Liver (tissue), 9 donors: ENCODE data around the gene NOD1. TPM values are rescaled to one million over a fixed set of nuclear protein-coding genes. Genes with fewer than 3 reads are reported as not detected.

Source experiments
- DNase-seq: peaks from one replicate; pipeline ENCODE4 v3.0.0-alpha.2; 2017; ENCODE audit warnings: low spot score
- H3K27ac ChIP-seq, 2 donors: one replicate each; pipeline ENCODE4 v1.7.0; 2013; ENCODE audit warnings: inconsistent platforms in 2 of 2, low read length in 2 of 2, control low read depth in 1 of 2, low read depth in 1 of 2, mild to moderate bottlenecking in 1 of 2
- H3K27me3 ChIP-seq, 4 donors: one replicate each; pipeline versions ENCODE4 v1.6.1 to v1.7.0; 2013; ENCODE audit warnings: low read length in 3 of 4, inconsistent platforms in 1 of 4, mild to moderate bottlenecking in 1 of 4, moderate library complexity in 1 of 4; ENCODE audit not compliant: control insufficient read depth in 4 of 4, insufficient read depth in 4 of 4
- H3K36me3 ChIP-seq, 4 donors: one replicate each; pipeline versions ENCODE4 v1.6.1 to v1.7.0; 2013; ENCODE audit warnings: low read length in 3 of 4, mild to moderate bottlenecking in 3 of 4, low read depth in 1 of 4, moderate library complexity in 1 of 4; ENCODE audit not compliant: control insufficient read depth in 4 of 4, insufficient read depth in 3 of 4
- H3K4me1 ChIP-seq, 4 donors: one replicate each; pipeline versions ENCODE4 v1.6.1 to v1.7.0; 2013; ENCODE audit warnings: low read length in 3 of 4, mild to moderate bottlenecking in 3 of 4, moderate library complexity in 1 of 4; ENCODE audit not compliant: control insufficient read depth in 4 of 4, insufficient read depth in 4 of 4
- H3K4me3 ChIP-seq, 3 donors: one replicate each; pipeline versions ENCODE4 v1.6.1 to v1.7.0; 2013; ENCODE audit warnings: low read length in 3 of 3, control low read depth in 1 of 3, low read depth in 1 of 3, mild to moderate bottlenecking in 1 of 3
- H3K9ac ChIP-seq, 2 donors: one replicate each; pipeline ENCODE4 v1.7.0; 2013; ENCODE audit warnings: low read length in 2 of 2, mild to moderate bottlenecking in 2 of 2, moderate library complexity in 2 of 2, control low read depth in 1 of 2, low read depth in 1 of 2
- H3K9me3 ChIP-seq, 4 donors: one replicate each; pipeline versions ENCODE4 v1.6.1 to v1.7.0; 2013; ENCODE audit warnings: low read length in 3 of 4; ENCODE audit not compliant: control insufficient read depth in 4 of 4
- ATF3 ChIP-seq: IDR thresholded peaks from 2 replicates; pipeline ENCODE4 v1.6.1; 2016; ENCODE audit warnings: antibody characterized with exemption
- CTCF ChIP-seq: fragments of 150-350 bp; IDR thresholded peaks from 2 replicates; pipeline ENCODE4 v1.5.1; 2017; ENCODE audit warnings: improper control_type of control experiment, low read depth, low read length; ENCODE audit not compliant: missing input control
- EGR1 ChIP-seq, 2 donors: IDR thresholded peaks; 2 replicates each; pipeline ENCODE4 v1.6.1; 2016 to 2018; ENCODE audit warnings: antibody characterized with exemption in 2 of 2, low read depth in 2 of 2
- FOXA1 ChIP-seq: IDR thresholded peaks from 2 replicates; pipeline ENCODE4 v1.6.1; 2016; ENCODE audit warnings: antibody characterized with exemption
- FOXA2 ChIP-seq: IDR thresholded peaks from 2 replicates; pipeline ENCODE4 v1.6.1; 2016; ENCODE audit warnings: antibody characterized with exemption
- GABPA ChIP-seq, 2 donors: IDR thresholded peaks in 1 of 2; conservative IDR thresholded peaks in 1 of 2; 2 replicates each; pipeline ENCODE4 v1.6.1; 2016; ENCODE audit warnings: antibody characterized with exemption in 2 of 2, mild to moderate bottlenecking in 1 of 2, moderate library complexity in 1 of 2
- HNF4A ChIP-seq, 2 donors: conservative IDR thresholded peaks; 2 replicates each; pipeline ENCODE4 v1.6.1; 2016; ENCODE audit warnings: antibody characterized with exemption in 2 of 2, mild to moderate bottlenecking in 2 of 2
- HNF4G ChIP-seq: IDR thresholded peaks from 2 replicates; pipeline ENCODE4 v1.6.1; 2016; ENCODE audit warnings: antibody characterized with exemption
- JUND ChIP-seq, 2 donors: IDR thresholded peaks; 2 replicates each; pipeline ENCODE4 v1.6.1; 2016; ENCODE audit warnings: antibody characterized with exemption in 2 of 2
- MAX ChIP-seq: IDR thresholded peaks from 2 replicates; pipeline ENCODE4 v1.6.1; 2016; ENCODE audit warnings: antibody characterized with exemption
- NR2F2 ChIP-seq: IDR thresholded peaks from 2 replicates; pipeline ENCODE4 v1.6.1; 2016; ENCODE audit warnings: antibody characterized with exemption
- RAD21 ChIP-seq, 2 donors: IDR thresholded peaks; 2 replicates each; pipeline ENCODE4 v1.6.1; 2016; ENCODE audit warnings: antibody characterized with exemption in 2 of 2, mild to moderate bottlenecking in 2 of 2
- REST ChIP-seq: IDR thresholded peaks from 2 replicates; pipeline ENCODE4 v1.6.1; 2016; ENCODE audit warnings: antibody characterized with exemption, mild to moderate bottlenecking
- RXRA ChIP-seq, 2 donors: IDR thresholded peaks; 2 replicates each; pipeline ENCODE4 v1.6.1; 2017 to 2018; ENCODE audit warnings: antibody characterized with exemption in 2 of 2, mild to moderate bottlenecking in 1 of 2
- SP1 ChIP-seq: IDR thresholded peaks from 2 replicates; pipeline ENCODE4 v1.6.1; 2018; ENCODE audit warnings: antibody characterized with exemption, mild to moderate bottlenecking
- TAF1 ChIP-seq: conservative IDR thresholded peaks from 2 replicates; pipeline ENCODE4 v1.6.1; 2016; ENCODE audit warnings: antibody characterized with exemption, mild to moderate bottlenecking
- YY1 ChIP-seq: IDR thresholded peaks from 2 replicates; pipeline ENCODE4 v1.6.1; 2016; ENCODE audit warnings: antibody characterized with exemption, mild to moderate bottlenecking
- ZBTB33 ChIP-seq: IDR thresholded peaks from 2 replicates; pipeline ENCODE4 v1.6.1; 2016; ENCODE audit warnings: antibody characterized with exemption
- WGBS: extraction: QIAGEN DNeasy Blood & Tissue Kit; methylation state at CpG from one replicate; pipeline ENCODE4 v1.1.7; 2013; 5-methylcytosine and 5-hydroxymethylcytosine counted together
- polyA plus RNA-seq, 2 donors: library from polyadenylated mRNA; stranded (reverse) in 1 of 2; unstranded in 1 of 2; fragments of 200-250 nt in 1 of 2; fragments of >200 nt in 1 of 2; fragmentation: Nextera tagmentation in 1 of 2; extraction: Ambion mirVana in 1 of 2; gene quantifications; one replicate each; pipeline versions ENCODE4 v1.2.1 to v1.2.3, GENCODE V29; 2013 to 2015
- total RNA-seq, 2 donors: library from RNA; depleted of rRNA; stranded (reverse); fragments of >200 nt; gene quantifications; one replicate each; pipeline ENCODE4 v1.2.3, GENCODE V29; 2014
- donor health status: healthy.
- donor health status: healthy.
- donor health status: healthy.
- donor health status: healthy.
- donor health status: healthy.

The NOD1 gene
- total and polyA plus RNA-seq, 4 donors = 1.7 to 3.5 (median 2.0) TPM

DNA sequence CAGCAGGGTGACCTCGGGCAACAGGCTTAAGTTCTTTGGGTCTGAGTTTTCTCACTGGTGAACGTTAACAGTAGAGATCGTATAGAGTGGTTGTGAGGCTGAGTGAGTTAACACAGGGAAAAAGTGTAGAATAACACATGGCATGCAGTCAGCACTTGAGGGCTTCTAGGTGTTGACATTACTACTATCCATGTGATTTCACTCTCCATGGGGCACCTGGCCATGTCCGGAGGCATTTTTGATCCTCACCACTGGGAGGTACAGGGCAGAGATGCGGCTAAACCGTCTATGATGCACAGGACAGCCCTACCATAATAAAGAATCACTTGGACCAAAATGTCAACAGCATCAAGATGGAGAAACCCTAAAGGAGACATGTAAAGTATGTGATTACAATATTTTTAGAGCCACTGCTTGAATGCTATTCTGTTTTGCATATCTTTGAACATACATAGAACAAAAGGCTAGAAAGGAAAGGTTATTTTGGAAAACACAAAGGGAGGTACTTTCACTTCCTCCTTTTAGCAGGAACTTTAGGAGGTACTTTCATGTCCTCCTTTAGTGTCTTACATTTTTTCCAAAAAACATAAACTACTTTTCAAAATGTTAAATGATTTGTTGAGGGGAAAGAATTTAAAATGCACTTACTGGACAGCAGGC lies 44.3 kb downstream of the NOD1 start:
- no peak overlapping the region for H3K9ac ChIP-seq
- peaks cover 8 to 33% (median 14%) of the 10 kb centered on the region in 4 donors for H3K4me1 ChIP-seq
- TF ChIP-seq JUND (IDR thresholded peaks at IDR 0.05) (no peak), EGR1 (IDR thresholded peaks at IDR 0.05; ENCODE audit: low read depth in 2 of 2) (no peak), RAD21 (IDR thresholded peaks at IDR 0.05) (no peak)
- WGBS = 91% methylated on average over 6 of the region's 6 CpGs
- no peak overlapping the region for H3K4me3 ChIP-seq
- H3K27me3 ChIP-seq = no peaks in the 10 kb centered on the region
- peaks cover 0 to 12% (median 2%) of the 10 kb centered on the region in 4 donors for H3K36me3 ChIP-seq
- H3K9me3 ChIP-seq = no peaks in the 10 kb centered on the region
- H3K27ac ChIP-seq = no peak overlapping the region
- DNase-seq = no peak

DNA sequence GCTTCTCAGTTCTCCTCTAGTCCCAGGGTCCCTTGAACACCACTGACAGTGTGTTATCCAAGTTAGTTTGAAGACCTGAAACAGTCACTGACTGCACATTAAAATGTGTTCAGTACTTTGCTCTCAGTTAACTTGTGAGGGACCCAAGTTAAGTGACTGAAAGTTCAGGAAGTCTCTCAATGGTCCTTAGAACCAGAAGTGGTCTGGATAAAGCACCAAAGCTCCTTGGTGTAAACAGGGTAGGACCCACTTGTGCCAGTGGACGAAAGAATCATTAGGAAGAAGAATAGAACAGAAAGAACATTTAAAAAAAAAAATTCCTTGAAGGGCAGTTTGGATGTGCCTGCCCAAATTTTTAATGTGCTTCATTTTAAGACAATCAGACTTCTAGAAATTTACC lies 45.1 kb downstream of the NOD1 start:
- no peaks in the 10 kb centered on the region for H3K27me3 ChIP-seq
- DNase-seq = no peak
- TF ChIP-seq SP1 = no peak
- no peak for TF ChIP-seq HNF4G
- TF ChIP-seq JUND (IDR thresholded peaks at IDR 0.05) = no peak
- no peak for TF ChIP-seq NR2F2
- TF ChIP-seq GABPA (IDR thresholded peaks at IDR 0.05 in 1 of 2, conservative IDR thresholded peaks at IDR 0.05 in 1 of 2) = no peak
- no peak for TF ChIP-seq RXRA (IDR thresholded peaks at IDR 0.05)
- no peak for TF ChIP-seq REST
- TF ChIP-seq ATF3 = no peak
- TF ChIP-seq FOXA2 = no peak
- TF ChIP-seq MAX = no peak
- TF ChIP-seq TAF1 = no peak
- no peak for TF ChIP-seq FOXA1
- TF ChIP-seq CTCF = no peak
- TF ChIP-seq RAD21 (IDR thresholded peaks at IDR 0.05) = no peak
- TF ChIP-seq EGR1 (IDR thresholded peaks at IDR 0.05; ENCODE audit: low read depth in 2 of 2) = no peak
- no peak for TF ChIP-seq YY1
- TF ChIP-seq ZBTB33 = no peak
- TF ChIP-seq HNF4A (conservative IDR thresholded peaks at IDR 0.05) = no peak
- WGBS = 83% methylated on average over 1 of the region's 1 CpG
- no peaks in the 10 kb centered on the region for H3K9me3 ChIP-seq
- peaks cover 10 to 41% (median 20%) of the 10 kb centered on the region in 4 donors for H3K4me1 ChIP-seq
- H3K27ac ChIP-seq = no peak overlapping the region
- no peak overlapping the region for H3K4me3 ChIP-seq
- H3K36me3 ChIP-seq = peaks cover 0 to 12% (median 2%) of the 10 kb centered on the region in 4 donors
- H3K9ac ChIP-seq = no peak overlapping the region
